ENCODE results near the gene ARHGEF1.

DNA sequence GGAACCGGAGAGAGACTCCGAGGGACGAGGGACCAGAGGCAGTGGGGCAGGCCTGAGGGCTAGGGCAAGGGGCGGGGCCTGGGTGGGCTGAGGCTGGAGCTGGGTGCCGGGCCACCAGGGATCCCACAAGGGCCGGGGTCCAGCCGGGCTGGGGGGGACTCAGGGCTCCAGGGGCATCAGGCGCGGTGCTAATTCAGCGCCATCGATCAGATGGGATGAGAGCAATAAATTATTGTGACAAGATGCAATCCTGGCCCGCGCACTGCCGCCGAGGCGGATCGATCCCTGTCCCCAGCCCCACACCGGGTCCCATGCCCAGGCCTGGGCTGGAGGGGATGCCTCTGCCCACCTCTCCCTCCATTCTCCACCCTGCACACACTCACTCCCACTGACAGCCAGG lies 39.6 kb downstream of the ARHGEF1 start:
- TF ChIP-seq, protein P1, sequence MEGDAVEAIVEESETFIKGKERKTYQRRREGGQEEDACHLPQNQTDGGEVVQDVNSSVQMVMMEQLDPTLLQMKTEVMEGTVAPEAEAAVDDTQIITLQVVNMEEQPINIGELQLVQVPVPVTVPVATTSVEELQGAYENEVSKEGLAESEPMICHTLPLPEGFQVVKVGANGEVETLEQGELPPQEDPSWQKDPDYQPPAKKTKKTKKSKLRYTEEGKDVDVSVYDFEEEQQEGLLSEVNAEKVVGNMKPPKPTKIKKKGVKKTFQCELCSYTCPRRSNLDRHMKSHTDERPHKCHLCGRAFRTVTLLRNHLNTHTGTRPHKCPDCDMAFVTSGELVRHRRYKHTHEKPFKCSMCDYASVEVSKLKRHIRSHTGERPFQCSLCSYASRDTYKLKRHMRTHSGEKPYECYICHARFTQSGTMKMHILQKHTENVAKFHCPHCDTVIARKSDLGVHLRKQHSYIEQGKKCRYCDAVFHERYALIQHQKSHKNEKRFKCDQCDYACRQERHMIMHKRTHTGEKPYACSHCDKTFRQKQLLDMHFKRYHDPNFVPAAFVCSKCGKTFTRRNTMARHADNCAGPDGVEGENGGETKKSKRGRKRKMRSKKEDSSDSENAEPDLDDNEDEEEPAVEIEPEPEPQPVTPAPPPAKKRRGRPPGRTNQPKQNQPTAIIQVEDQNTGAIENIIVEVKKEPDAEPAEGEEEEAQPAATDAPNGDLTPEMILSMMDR (IDR thresholded peaks at IDR 0.05), result no peak
- no peak for TF ChIP-seq POLR2AphosphoS5 (IDR thresholded peaks at IDR 0.05; ENCODE audit: low read depth, low read length)
- TF ChIP-seq, protein P2, sequence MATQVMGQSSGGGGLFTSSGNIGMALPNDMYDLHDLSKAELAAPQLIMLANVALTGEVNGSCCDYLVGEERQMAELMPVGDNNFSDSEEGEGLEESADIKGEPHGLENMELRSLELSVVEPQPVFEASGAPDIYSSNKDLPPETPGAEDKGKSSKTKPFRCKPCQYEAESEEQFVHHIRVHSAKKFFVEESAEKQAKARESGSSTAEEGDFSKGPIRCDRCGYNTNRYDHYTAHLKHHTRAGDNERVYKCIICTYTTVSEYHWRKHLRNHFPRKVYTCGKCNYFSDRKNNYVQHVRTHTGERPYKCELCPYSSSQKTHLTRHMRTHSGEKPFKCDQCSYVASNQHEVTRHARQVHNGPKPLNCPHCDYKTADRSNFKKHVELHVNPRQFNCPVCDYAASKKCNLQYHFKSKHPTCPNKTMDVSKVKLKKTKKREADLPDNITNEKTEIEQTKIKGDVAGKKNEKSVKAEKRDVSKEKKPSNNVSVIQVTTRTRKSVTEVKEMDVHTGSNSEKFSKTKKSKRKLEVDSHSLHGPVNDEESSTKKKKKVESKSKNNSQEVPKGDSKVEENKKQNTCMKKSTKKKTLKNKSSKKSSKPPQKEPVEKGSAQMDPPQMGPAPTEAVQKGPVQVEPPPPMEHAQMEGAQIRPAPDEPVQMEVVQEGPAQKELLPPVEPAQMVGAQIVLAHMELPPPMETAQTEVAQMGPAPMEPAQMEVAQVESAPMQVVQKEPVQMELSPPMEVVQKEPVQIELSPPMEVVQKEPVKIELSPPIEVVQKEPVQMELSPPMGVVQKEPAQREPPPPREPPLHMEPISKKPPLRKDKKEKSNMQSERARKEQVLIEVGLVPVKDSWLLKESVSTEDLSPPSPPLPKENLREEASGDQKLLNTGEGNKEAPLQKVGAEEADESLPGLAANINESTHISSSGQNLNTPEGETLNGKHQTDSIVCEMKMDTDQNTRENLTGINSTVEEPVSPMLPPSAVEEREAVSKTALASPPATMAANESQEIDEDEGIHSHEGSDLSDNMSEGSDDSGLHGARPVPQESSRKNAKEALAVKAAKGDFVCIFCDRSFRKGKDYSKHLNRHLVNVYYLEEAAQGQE (IDR thresholded peaks at IDR 0.05; ENCODE audit: insufficient read depth in 1 of 2, low read depth in 2 of 2, low read length in 1 of 2), result no peak
- TF ChIP-seq SIN3A (IDR thresholded peaks at IDR 0.05; ENCODE audit: borderline replicate concordance, insufficient read depth, low read depth, low read length), result no peak

Measured in Panc1 (cell line).